IPS-18c (cell line): ENCODE measurements around the gene CLIP2.

Source experiments
- H3K4me3 ChIP-seq: 2 replicates; pipeline ENCODE4 v1.7.0; 2013; ENCODE audit warnings: low read depth, mild to moderate bottlenecking, low read length, moderate library complexity; ENCODE audit not compliant: insufficient read depth
- H3K9me3 ChIP-seq: one replicate; pipeline ENCODE4 v1.6.1; 2013; ENCODE audit warnings: mild to moderate bottlenecking, low read length, moderate library complexity; ENCODE audit not compliant: control insufficient read depth, insufficient read depth

Gene CLIP2

GRCh38 chr7:74289659-74290552 is 699 bp downstream of the CLIP2 start:
- H3K4me3 ChIP-seq, result peak overlapping the region; percentile 87
- H3K9me3 ChIP-seq, result no peaks in the 10 kb centered on the region

- Histone ChIP-seq H3K9me3 (no peaks in the 10 kb centered on the region), H3K4me3 (peak overlapping the region; percentile 87)
Measured at GRCh38 chr7:74290553-74290950, 1.3 kb downstream of the CLIP2 start.

GRCh38 chr7:74290981-74291441 is 1.8 kb downstream of the CLIP2 start:
- peak overlapping the region; percentile 87 for H3K4me3 ChIP-seq
- H3K9me3 ChIP-seq, result no peaks in the 10 kb centered on the region

DNA sequence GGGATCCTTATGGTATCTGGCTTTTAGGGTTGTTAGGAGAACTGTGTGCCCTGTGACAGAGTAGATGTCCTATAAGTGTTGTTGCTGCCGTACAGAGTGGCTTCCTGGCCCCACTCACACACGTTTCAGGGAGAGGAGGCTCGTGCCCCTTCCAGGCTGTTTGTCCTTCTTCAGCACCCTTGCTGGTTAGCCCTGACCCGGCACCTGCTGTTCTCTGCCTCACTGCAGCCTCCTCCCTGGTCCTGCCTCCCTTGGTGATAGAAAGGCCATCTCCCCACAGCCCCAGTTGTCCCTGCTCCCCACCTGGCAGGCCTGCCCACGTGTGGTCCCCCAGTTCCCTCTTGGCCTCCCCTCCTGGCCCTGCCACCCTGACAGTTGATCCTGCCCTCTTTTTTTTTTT is 2.3 kb downstream of the CLIP2 start:
- Histone ChIP-seq H3K4me3 (no peak overlapping the region), H3K9me3 (no peaks in the 10 kb centered on the region)

- Histone ChIP-seq H3K4me3 (no peak overlapping the region), H3K9me3 (no peaks in the 10 kb centered on the region)
Measured at GRCh38 chr7:74292757-74293576, 3.8 kb downstream of the CLIP2 start.

GRCh38 chr7:74293577-74293908 is 4.3 kb downstream of the CLIP2 start:
- Histone ChIP-seq H3K4me3 (no peak overlapping the region), H3K9me3 (no peaks in the 10 kb centered on the region)

DNA sequence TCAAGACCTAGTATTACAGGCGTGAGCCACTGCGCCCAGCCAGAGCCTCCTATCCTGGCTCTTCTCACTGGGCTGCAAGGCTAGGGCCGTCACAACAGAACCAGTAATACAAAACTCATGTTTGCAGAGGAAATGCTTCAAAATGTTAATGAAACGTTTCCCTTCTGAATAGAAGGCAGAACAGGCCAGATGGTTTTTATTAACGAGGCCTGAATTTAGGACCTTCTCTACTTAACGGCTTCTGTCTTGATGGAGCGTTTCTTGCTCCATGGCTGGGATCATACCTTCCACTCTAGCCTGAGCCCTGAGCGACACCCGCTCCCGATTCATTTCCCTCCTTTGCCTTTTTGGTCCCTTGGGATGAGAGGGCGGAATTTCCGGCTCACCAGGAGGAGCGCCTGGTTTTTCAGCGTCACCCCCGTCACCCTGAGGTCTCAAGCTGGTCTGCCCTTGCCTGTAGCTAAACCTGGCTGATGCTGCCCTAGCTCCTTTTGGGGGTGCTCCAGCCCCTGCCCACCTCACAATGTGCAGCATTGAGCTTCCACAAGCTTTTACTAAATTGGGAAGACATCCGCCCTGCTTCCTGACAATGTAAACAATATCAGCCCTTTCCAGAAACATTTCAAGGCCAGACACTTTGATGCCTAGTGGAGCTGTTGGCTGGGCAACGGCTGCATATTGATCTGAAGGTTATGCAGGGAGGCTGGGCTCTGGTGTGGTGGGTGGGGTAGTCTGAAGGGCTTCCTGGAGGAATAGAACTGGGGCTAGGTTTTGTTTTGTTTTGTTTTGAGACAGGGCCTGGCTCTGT is 5.2 kb downstream of the CLIP2 start:
- H3K9me3 ChIP-seq, result no peaks in the 10 kb centered on the region
- no peak overlapping the region; the same call in 1 of the 2 replicates for H3K4me3 ChIP-seq

- H3K9me3 ChIP-seq, result no peaks in the 10 kb centered on the region
- H3K4me3 ChIP-seq, result no peak overlapping the region
Measured at GRCh38 chr7:74297516-74298233, 8.5 kb downstream of the CLIP2 start.

- Histone ChIP-seq H3K9me3 (no peaks in the 10 kb centered on the region), H3K4me3 (no peak overlapping the region)
Measured at GRCh38 chr7:74299401-74299800, 10.2 kb downstream of the CLIP2 start.

DNA sequence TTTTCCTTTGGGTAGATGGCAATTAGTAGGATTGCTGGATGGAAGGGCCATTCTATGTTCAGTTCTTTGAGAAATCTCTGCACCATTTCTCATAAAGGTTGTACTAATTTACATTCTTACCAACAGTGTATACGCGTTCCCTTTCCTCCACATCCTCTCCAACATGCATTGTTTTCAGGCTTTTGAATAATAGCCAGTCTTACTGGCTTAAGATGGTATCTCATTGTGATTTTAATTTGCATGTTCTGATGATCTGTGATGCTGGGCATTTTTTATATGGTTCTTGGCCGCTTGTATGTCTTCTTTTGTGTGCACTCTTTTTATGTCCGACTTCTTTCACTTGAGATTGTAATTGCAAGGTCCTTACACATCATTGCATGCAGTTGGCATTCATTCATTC is 11.7 kb downstream of the CLIP2 start:
- no peak overlapping the region for H3K4me3 ChIP-seq
- no peaks in the 10 kb centered on the region for H3K9me3 ChIP-seq

DNA sequence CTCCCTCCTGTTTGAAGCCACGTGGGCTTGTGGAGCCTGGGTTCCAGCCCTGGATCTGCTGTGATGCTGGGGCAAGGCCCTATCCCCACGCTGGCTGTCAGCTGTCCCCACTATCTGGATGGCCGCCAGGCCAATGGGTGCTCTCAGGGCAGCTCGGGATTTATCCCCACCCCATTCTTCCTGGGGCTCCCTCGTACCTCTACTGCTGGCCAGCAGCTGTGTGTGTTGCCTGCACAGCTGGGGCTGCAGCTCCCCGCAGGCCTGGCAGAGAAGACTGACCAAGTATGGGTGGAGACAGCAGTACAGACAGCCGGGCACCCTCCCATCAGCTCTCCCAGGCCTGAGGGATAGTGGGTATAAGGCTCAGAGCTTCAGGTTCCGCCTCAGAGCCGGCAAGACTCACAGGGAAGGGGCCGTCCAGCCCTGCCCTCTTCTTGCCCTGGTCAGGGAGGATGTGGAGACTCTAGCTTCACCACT is 13.6 kb downstream of the CLIP2 start:
- no peaks in the 10 kb centered on the region for H3K9me3 ChIP-seq
- no peak overlapping the region for H3K4me3 ChIP-seq

- H3K9me3 ChIP-seq, result no peaks in the 10 kb centered on the region
- H3K4me3 ChIP-seq, result no peak overlapping the region
Measured at GRCh38 chr7:74304550-74304949, 15.3 kb downstream of the CLIP2 start.

DNA sequence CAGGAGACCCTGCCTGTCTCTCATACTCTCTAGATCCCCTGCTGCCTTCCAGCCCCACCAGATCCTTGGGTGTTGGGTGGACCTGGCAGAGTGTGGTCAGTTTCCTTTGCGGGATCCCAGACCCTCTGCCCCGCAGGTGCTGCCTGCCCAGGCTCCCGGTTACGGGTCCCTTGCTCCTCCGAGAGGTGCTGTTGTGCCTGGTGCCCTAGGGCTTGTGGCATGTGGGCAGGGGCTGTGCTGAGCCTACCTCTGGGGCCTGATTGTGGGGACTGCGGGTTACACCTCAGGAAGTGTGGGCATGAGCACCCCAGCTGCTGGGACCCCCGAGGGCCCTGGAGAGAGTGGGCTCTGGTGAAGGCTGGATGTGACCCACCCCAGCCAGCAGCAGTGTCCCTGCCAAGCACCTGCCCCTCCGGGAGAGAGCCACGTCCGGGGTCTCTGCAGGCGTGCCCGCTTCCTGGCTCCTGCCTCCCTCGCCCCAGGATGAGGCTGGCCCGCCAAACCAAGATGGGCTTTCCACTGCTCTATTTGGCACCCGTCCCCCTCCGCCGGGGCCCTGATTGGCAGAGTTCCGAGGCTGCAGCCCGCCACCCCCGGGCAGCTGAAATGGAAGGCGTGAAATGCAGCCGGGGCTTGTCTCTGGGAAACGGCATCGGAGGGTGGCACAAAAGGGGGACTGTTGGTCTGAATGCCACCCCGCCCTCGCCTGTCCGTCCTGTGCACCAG is 17.0 kb downstream of the CLIP2 start:
- Histone ChIP-seq H3K9me3 (no peaks in the 10 kb centered on the region), H3K4me3 (no peak overlapping the region)

DNA sequence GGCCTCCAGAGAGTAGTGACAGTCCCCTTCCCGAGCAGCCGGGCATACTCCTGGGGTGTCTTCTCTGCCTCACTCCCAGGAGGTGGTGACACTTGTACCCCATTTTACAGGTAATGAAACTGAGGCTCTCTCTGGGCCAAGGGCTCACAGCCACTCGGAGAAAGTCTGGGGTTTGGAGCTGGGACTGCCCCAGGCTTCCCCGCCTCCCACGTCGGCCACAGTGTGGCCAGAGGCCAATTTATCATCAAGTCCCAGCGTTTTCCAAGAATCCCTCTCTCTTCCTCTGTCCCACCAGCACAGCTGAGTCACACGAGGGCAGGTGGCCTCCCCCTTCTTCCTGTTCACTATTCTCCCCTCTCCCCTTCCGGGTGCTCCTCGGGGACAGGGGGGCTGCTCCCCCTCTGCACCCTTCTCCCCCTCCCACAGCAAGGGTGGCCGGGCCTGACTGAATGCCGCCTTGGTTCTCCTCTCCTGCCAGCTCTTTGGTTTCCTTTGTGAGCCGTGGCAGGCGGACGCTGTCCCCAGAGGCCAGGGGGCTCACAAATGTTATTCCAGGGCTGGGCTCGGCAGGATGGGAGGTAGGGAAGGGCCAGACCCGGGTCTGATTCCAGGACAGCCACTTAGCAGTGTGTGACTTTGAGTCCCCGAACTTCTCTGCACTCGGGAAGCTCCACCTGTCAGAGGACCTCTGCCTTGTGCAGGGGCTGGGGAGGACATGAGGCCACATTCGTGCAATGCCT is 17.7 kb downstream of the CLIP2 start:
- Histone ChIP-seq H3K4me3 (no peak overlapping the region; the same call in 1 of the 2 replicates), H3K9me3 (no peaks in the 10 kb centered on the region)

GRCh38 chr7:74307738-74308505 is 18.7 kb downstream of the CLIP2 start:
- no peaks in the 10 kb centered on the region for H3K9me3 ChIP-seq
- no peak overlapping the region for H3K4me3 ChIP-seq
